ENCODE measurements around the gene AHCYL2.
A peak's percentile ranks its signal among the peaks of the same experiment; 100 is the strongest.
"Not testable (repeated sequence)": the region's sequence is repeated elsewhere in the genome, so short reads cannot be mapped to it uniquely, and the experiment has no call there.

The AHCYL2 gene

DNA sequence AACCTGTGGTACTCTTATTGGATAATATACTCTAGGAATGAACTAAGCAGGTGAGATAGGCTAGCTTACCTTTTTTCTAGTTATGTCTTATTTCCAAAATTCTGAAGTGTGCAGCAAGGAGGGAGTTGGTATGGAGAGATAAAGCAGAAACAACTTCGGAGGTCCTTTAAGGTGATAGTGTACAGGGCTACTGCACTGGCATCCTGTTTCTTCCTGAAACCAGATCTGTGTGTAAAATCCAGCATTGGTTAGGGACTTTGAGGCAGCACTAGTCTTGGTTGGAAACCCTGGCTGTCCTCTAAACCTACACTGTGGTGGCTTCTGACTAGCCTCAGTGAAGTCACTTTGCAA, 142.5 kb downstream of the AHCYL2 start:
- H3K9ac ChIP-seq (ENCODE audit: low read depth, low read length, poor library complexity, severe bottlenecking), result no peak overlapping the region
- no peaks in the 10 kb centered on the region for H3K36me3 ChIP-seq (ENCODE audit: insufficient read depth, low read length)
- peaks cover 10% of the 10 kb centered on the region for H3K4me1 ChIP-seq (ENCODE audit: insufficient read depth, low read length, poor library complexity, severe bottlenecking)
- H3K79me2 ChIP-seq (ENCODE audit: insufficient read depth, low read length), result no peaks in the 10 kb centered on the region
- no peaks in the 10 kb centered on the region for H3K9me2 ChIP-seq (replicated peaks; ENCODE audit: low read depth, low read length)
- H3K9me3 ChIP-seq (ENCODE audit: insufficient read depth, low read depth, low read length), result no peaks in the 10 kb centered on the region
- H2AFZ ChIP-seq (ENCODE audit: low read length), result no peak overlapping the region
- no peak overlapping the region for H3K4me2 ChIP-seq (ENCODE audit: low read depth, low read length, poor library complexity, severe bottlenecking)
- H3F3A ChIP-seq (ENCODE audit: low read depth), result no peaks in the 10 kb centered on the region
- TF ChIP-seq EZH2phosphoT487 (IDR thresholded peaks at IDR 0.05; ENCODE audit: borderline replicate concordance), result no peak
- no peaks in the 10 kb centered on the region for H4K20me1 ChIP-seq (ENCODE audit: insufficient read depth, low read length, poor library complexity, severe bottlenecking)
- no peak overlapping the region for H3K4me3 ChIP-seq (ENCODE audit: low read length, poor library complexity, severe bottlenecking)
- no peaks in the 10 kb centered on the region for H3K27me3 ChIP-seq (ENCODE audit: insufficient read depth, low read length, poor library complexity, severe bottlenecking)

DNA sequence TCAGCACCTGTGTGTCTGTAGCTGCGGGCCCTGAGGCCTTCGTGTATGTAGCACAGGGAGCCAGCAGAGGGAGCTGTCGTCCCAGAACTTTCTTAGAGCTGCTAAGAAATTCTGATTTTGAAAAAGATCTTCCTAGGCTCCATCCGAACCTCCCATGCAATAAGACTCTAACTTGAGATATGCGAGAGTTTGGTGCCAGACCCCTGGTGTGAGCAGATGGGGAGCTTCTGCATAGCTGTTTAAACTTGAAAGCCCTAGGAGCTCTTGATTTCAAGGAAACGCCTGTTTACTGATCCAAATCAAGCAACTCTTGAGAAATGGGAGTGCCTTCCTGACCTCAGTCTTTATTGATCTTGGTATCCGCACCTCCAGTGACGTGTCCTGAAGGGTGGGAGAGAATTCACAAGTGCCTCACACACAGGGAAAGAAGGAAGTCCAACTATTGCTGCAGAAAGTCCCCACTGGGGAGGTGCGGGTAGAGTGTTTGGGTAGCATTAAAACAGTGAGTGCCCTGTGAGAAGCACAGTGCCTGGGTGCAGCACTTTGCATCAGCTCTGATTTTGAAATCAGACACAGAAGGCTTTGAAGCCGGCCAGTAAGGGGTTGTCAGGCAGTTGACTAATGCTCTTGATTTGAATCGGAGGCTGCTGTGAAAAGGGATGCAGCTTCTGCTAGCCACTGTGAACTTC, 143.0 kb downstream of the AHCYL2 start:
- Histone ChIP-seq H3K4me2 (ENCODE audit: low read depth, low read length, poor library complexity, severe bottlenecking) (no peak overlapping the region), H3K9me3 (ENCODE audit: insufficient read depth, low read depth, low read length) (no peaks in the 10 kb centered on the region), H2AFZ (ENCODE audit: low read length) (no peak overlapping the region), H3K9me2 (replicated peaks; ENCODE audit: low read depth, low read length) (no peaks in the 10 kb centered on the region), H3K79me2 (ENCODE audit: insufficient read depth, low read length) (no peaks in the 10 kb centered on the region), H4K20me1 (ENCODE audit: insufficient read depth, low read length, poor library complexity, severe bottlenecking) (no peaks in the 10 kb centered on the region), H3K4me1 (ENCODE audit: insufficient read depth, low read length, poor library complexity, severe bottlenecking) (peaks cover 10% of the 10 kb centered on the region), H3K27me3 (ENCODE audit: insufficient read depth, low read length, poor library complexity, severe bottlenecking) (no peaks in the 10 kb centered on the region), H3F3A (ENCODE audit: low read depth) (no peaks in the 10 kb centered on the region), H3K4me3 (ENCODE audit: low read length, poor library complexity, severe bottlenecking) (no peak overlapping the region), H3K9ac (ENCODE audit: low read depth, low read length, poor library complexity, severe bottlenecking) (no peak overlapping the region), H3K36me3 (ENCODE audit: insufficient read depth, low read length) (no peaks in the 10 kb centered on the region)
- no peak for TF ChIP-seq EZH2phosphoT487 (IDR thresholded peaks at IDR 0.05; ENCODE audit: borderline replicate concordance)
- TF ChIP-seq, protein P1, sequence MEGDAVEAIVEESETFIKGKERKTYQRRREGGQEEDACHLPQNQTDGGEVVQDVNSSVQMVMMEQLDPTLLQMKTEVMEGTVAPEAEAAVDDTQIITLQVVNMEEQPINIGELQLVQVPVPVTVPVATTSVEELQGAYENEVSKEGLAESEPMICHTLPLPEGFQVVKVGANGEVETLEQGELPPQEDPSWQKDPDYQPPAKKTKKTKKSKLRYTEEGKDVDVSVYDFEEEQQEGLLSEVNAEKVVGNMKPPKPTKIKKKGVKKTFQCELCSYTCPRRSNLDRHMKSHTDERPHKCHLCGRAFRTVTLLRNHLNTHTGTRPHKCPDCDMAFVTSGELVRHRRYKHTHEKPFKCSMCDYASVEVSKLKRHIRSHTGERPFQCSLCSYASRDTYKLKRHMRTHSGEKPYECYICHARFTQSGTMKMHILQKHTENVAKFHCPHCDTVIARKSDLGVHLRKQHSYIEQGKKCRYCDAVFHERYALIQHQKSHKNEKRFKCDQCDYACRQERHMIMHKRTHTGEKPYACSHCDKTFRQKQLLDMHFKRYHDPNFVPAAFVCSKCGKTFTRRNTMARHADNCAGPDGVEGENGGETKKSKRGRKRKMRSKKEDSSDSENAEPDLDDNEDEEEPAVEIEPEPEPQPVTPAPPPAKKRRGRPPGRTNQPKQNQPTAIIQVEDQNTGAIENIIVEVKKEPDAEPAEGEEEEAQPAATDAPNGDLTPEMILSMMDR (conservative IDR thresholded peaks at IDR 0.05; ENCODE audit: low read length), result peak; percentile 95

DNA sequence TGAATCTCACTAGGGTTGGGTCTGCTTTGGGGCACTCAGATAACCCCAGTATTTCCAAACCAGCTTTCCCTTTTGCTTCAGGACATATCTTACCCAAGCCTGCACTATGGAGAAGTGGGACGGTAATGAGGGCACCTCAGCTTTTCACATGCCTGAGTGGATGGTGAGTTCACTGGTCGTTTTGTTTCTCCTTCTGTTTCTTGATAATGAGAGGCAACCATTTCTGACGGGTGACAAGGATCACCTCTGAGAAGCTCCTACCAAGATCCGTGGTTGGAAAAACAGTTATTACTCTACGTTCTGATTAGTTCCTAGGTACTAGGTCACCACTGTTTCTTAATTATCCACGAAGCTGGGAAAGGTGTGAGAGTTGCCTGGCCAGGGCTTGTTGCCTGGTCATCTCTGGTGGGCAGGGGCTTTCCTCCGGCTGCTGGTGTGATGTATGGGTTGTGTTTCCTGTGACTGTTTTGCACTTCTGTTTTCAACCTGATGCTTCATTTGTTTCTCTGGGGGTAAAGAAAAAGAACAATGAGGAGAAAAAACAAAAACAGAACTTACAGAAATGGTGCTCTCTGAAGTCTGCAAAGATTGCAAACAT, 143.7 kb downstream of the AHCYL2 start:
- Histone ChIP-seq H3K9ac (ENCODE audit: low read depth, low read length, poor library complexity, severe bottlenecking) (no peak overlapping the region), H4K20me1 (ENCODE audit: insufficient read depth, low read length, poor library complexity, severe bottlenecking) (no peaks in the 10 kb centered on the region), H3F3A (ENCODE audit: low read depth) (no peaks in the 10 kb centered on the region), H3K27me3 (ENCODE audit: insufficient read depth, low read length, poor library complexity, severe bottlenecking) (no peaks in the 10 kb centered on the region), H3K4me3 (ENCODE audit: low read length, poor library complexity, severe bottlenecking) (no peak overlapping the region), H3K4me2 (ENCODE audit: low read depth, low read length, poor library complexity, severe bottlenecking) (no peak overlapping the region), H3K36me3 (ENCODE audit: insufficient read depth, low read length) (no peaks in the 10 kb centered on the region), H2AFZ (ENCODE audit: low read length) (no peak overlapping the region), H3K79me2 (ENCODE audit: insufficient read depth, low read length) (no peaks in the 10 kb centered on the region), H3K9me2 (replicated peaks; ENCODE audit: low read depth, low read length) (no peaks in the 10 kb centered on the region), H3K4me1 (ENCODE audit: insufficient read depth, low read length, poor library complexity, severe bottlenecking) (peaks cover 10% of the 10 kb centered on the region), H3K9me3 (ENCODE audit: insufficient read depth, low read depth, low read length) (no peaks in the 10 kb centered on the region)
- TF ChIP-seq, protein P1 (conservative IDR thresholded peaks at IDR 0.05; ENCODE audit: low read length), result no peak
- no peak for TF ChIP-seq EZH2phosphoT487 (IDR thresholded peaks at IDR 0.05; ENCODE audit: borderline replicate concordance)

DNA sequence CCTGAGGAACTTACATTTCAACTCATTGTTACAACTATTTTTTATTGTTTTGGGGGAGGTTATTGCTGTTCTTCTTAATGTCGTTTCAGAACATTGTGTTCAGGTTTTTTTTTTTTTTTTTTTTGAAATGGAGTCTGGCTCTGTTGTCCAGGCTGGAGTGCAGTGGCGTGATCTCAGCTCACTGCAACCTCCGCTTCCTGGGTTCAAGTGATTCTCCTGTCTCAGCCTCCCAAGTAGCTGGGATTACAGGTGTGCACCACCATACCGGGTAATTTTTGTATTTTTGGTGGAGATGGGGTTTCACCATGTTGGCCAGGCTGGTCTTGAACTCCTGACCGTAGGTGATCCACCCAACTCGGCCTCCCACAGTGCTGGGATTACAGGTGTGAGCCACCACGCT, 144.6 kb downstream of the AHCYL2 start:
- H4K20me1 ChIP-seq (ENCODE audit: insufficient read depth, low read length, poor library complexity, severe bottlenecking); H3K27me3 ChIP-seq (ENCODE audit: insufficient read depth, low read length, poor library complexity, severe bottlenecking); H2AFZ ChIP-seq (ENCODE audit: low read length); H3K9me3 ChIP-seq (ENCODE audit: insufficient read depth, low read depth, low read length); H3K4me1 ChIP-seq (ENCODE audit: insufficient read depth, low read length, poor library complexity, severe bottlenecking); H3F3A ChIP-seq (ENCODE audit: low read depth); H3K9me2 ChIP-seq (replicated peaks; ENCODE audit: low read depth, low read length); H3K79me2 ChIP-seq (ENCODE audit: insufficient read depth, low read length); H3K4me3 ChIP-seq (ENCODE audit: low read length, poor library complexity, severe bottlenecking); H3K36me3 ChIP-seq (ENCODE audit: insufficient read depth, low read length); H3K9ac ChIP-seq (ENCODE audit: low read depth, low read length, poor library complexity, severe bottlenecking); H3K4me2 ChIP-seq (ENCODE audit: low read depth, low read length, poor library complexity, severe bottlenecking): not testable (repeated sequence)

All from Loucy (cell line).